HG02571 (cell line): ENCODE results near the gene TBC1D3B.
A peak's percentile ranks its signal among the peaks of the same experiment; 100 is the strongest.
"Not testable (repeated sequence)": the region's sequence is repeated elsewhere in the genome, so short reads cannot be mapped to it uniquely, and the experiment has no call there.

Source experiments
- ATAC-seq: cut with Tn5 transposase; IDR thresholded peaks from one replicate; pipeline ENCODE4 v1.9.1; 2021; ENCODE audit warnings: mild to moderate bottlenecking, moderate library complexity; ENCODE audit not compliant: unreplicated experiment

Gene TBC1D3B

GRCh38 chr17:36201506-36201905, 25.1 kb upstream of the TBC1D3B start:
- ATAC-seq = not testable (repeated sequence)

DNA sequence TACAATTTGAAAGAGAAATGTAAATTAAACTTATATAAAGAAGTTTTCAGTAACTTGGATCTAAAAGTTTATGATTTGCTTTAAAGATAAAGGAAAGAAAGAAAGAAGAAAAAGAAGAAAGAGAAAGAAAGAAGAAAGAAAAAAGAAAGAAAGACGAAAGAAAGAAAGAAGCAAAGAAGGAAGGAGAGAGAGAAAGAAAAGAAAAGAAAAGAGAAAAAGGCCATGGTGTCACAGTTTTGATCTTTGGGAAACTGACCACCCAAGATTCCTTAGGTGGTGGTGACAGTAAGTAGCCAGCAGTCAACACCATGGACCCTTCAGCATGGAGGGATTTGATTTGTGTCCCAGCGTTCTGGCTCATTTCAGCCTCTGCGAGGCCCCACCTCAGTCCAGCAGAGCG, 24.7 kb upstream of the TBC1D3B start:
- ATAC-seq = not testable (repeated sequence)

- ATAC-seq = peak; percentile 23
Observed at GRCh38 chr17:36198831-36199465, 22.5 kb upstream of the TBC1D3B start.

- peak; percentile 23 for ATAC-seq
Observed at GRCh38 chr17:36197387-36197703, 20.9 kb upstream of the TBC1D3B start.

GRCh38 chr17:36196131-36196486, 19.7 kb upstream of the TBC1D3B start:
- ATAC-seq = no peak

DNA sequence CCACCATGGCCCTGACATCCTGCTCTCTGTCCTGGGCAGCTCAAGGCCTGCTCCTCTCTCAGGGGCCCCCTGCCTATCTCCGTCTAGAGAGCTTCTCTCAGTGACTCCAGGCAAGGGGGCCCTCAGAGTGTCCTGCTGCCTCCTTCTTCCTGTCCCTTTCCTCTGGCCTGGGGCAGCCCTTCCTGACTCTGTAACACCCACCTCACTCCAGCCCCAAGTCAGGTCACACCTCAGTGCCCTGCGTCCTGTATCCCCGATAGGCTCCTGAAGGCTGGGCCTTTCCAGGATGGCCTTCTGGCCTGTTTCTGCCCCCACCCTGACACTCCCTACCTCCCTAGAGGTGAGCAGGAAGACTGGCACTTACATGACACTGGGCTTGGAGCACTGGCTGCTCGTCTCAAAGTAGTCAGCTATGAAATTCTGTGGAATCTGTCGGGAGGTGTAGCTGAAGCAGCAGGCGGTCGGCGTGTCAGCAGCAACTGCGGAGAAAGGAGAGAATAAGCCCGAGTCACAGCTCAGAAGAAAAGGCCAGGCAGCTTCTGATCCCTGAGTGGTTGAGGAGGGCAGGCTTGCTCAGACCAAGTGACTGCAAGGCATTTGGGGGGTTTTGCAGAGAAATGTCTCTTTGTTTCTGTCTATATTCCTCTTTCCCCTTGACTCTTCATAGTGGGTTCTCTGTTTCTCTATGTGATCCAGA, 19.1 kb upstream of the TBC1D3B start:
- no peak for ATAC-seq

- not testable (repeated sequence) for ATAC-seq
Observed at GRCh38 chr17:36194832-36195433, 18.5 kb upstream of the TBC1D3B start.

DNA sequence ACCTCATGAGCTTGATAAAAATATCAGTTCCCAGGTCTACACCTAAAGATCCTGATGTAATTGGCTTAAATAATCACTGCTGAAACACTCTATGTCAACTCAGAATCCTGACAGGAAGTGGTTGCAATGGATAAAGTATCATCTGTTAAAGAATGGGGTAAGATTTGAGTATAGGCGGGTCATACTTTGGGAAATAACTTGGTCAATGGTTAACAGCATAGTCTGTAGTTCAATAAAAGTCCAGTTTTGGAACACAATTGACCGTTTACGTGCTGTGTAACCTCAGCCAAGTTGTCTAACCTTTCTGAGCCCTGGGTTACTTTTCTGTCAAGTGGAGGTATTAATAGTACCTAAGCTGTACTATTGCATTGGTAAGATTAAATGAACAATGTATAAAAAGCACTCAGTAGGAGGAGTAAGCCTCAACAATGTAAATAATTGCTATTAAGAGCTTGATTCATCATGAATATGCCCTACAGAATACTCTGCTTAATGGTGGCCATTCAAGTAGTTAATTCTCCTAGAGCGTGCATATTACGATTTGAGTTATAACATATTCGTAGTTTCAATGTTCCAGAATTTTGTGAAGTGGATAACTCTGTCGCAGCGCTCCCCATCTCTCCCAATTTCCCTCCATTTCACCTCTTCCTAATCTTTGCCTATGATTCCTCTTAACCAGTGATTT, 17.9 kb upstream of the TBC1D3B start:
- not testable (repeated sequence) for ATAC-seq

GRCh38 chr17:36193216-36193775, 16.9 kb upstream of the TBC1D3B start:
- ATAC-seq = no peak

DNA sequence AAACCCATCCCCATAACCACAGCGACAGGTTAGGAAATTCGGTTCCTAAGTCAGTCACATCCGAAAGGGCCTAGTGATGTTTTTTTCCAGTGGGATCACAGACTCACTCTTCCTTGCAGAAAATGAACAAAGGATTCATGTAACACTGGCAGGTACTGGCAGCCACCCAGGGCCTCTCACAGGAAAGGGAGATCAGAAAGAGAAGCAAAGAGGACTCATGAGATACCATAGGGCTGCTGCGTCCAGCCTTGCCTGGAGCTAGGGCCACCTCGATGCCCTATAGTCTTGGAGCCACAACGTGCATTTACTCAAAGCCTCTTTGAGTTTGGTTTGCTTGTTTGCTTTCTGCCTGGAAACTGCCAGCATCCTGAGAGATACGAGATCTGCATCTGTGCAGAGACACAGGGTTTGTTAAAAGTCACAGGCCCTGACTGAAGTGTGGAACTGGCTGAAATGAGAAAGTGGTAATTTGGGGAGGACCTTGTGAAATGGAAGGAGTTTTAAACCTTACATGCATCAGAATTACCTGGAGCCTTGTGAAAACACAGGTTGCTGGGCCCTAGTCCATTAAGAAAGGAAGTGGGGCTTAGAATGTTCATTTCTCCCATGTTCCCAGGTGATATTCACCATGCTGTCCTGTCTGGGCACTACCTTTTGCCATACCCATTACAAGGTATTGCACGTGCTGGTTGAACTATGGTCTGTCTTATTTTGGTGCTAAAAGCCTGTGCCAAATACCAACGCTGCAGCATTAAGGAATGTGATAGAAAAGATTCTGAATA, 14.3 kb upstream of the TBC1D3B start:
- ATAC-seq = not testable (repeated sequence)

- ATAC-seq = not testable (repeated sequence)
Observed at GRCh38 chr17:36189993-36190392, 13.6 kb upstream of the TBC1D3B start.

DNA sequence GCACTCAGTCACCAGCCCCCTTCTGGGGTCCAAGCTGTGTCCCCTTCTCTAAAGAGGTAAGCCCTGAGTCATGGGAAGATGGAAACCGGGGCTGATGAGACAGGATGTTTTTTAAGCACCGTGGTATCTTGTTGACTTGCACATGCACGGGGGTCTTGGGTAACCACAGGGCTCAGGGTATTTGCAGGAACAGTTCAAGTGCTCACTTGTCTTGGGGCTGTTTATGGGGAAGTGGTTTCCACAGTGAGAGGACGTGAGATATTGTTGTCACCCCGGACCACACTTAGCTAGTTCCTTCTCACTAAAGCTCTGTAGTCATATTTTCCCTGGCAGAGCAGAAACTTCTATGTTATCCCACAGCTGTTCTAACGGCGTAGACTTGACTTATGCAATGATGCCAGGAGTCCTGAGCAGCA, 12.5 kb upstream of the TBC1D3B start:
- peak; percentile 47 for ATAC-seq

- ATAC-seq = not testable (repeated sequence)
Observed at GRCh38 chr17:36187943-36188665, 11.7 kb upstream of the TBC1D3B start.

DNA sequence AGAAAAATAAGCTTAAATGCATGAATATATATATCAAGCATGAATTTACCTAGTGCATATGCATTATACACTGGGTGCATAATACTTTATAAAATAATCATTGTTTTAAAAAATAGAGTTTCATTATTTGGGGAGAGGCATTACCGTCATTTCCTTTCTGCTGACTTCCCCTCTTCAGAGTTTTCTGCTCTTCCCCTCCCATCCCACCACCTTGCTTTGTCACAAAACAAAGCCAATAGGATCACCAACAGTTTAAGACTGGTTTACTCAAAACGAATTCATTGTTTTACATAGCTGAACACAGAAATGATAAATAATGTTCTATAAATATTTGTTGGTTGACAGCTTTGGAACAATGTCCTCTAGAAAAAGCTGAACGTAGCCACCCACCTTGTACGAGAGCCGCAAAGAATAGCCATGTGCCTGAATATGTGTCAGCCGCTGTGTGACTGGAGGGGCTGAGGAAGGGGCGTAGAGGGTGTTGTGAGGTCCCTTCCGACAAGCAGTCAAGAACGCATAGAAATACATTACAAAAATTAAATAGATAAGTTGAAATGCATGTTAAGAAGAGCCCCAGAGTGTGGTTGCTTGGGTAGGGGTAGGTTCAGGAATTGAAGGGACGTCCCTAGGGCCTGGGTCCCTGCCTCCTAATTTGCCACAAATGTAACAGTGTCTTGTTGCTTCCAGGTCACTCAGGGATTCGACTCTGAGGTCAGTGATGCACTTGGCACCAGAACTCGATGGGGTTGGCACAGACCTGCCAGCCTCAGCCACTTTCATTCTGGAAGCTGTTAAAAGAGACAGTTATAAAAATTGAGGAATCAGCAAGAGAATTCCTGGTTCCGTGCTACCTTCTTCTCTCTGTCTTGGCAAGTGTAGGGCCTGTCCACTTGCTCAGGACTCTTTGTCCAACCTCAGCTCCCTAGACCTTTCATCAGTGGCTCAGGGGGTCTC, 10.7 kb upstream of the TBC1D3B start:
- not testable (repeated sequence) for ATAC-seq

DNA sequence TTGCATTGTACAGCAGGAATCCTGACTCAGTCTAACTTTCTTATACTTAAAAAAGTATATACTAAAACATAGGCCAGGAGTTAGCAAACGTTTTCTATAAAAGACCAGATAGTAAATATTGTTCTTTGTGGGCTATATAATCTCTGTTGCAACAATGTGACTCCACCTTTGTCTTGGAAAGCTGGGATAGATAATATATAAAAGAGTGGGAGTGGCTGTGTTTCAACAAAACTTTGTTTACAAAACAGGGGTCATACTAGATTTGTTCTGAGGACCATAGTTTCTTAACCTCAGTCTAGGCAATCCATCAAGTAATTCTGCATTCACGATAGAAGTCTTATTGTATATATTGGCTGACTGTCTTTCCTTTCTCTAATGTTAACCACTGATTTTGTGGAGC, 9.0 kb upstream of the TBC1D3B start:
- no peak for ATAC-seq

- ATAC-seq = no peak
Observed at GRCh38 chr17:36184023-36184765, 7.8 kb upstream of the TBC1D3B start.

- no peak for ATAC-seq
Observed at GRCh38 chr17:36183001-36183971, 6.8 kb upstream of the TBC1D3B start.
